GDM1 (cell line): ENCODE results near the gene PAGE1.
"Not testable (repeated sequence)": the region's sequence is repeated elsewhere in the genome, so short reads cannot be mapped to it uniquely, and the experiment has no call there.

ENCODE experiments used
- DNase-seq: peaks from one replicate; lab custom pipeline; 2025; lab: John Stamatoyannopoulos, UW

Gene PAGE1, protein sequence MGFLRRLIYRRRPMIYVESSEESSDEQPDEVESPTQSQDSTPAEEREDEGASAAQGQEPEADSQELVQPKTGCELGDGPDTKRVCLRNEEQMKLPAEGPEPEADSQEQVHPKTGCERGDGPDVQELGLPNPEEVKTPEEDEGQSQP

GRCh38 chrX:49695276-49696180, at the start of gene PAGE1:
PAGE1 (minus strand) TSS chrX:49695984; CDS start chrX:49694770, 1,214 bp downstream.
- no peak for DNase-seq

- DNase-seq, result not testable (repeated sequence)
Observed at GRCh38 chrX:49741501-49741900, 45.7 kb upstream of the PAGE1 start.

GRCh38 chrX:49727847-49728246, 32.1 kb upstream of the PAGE1 start:
- DNase-seq, result no peak

DNA sequence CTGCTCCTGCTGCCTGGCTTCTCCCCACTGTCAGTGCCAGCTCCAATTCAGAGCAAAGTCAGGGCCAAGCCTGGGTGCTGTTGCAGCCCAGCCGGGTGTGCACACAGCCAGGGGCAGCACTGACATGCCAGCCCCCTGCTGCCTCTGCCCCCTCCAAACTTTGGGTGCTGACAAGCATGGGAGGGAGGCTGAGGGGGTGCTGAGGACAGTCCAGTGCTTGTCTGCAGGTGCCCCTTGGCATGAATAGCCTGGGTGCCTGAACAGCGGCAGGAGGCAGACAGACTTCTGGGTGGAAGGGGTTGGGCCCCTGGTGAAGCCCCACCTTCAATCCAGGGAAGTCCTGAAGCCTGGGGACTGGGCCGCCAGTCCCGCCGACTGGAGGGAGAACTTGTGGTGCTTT, 31.2 kb upstream of the PAGE1 start:
- DNase-seq, result no peak

- no peak for DNase-seq
Observed at GRCh38 chrX:49725923-49726904, 30.4 kb upstream of the PAGE1 start.

DNA sequence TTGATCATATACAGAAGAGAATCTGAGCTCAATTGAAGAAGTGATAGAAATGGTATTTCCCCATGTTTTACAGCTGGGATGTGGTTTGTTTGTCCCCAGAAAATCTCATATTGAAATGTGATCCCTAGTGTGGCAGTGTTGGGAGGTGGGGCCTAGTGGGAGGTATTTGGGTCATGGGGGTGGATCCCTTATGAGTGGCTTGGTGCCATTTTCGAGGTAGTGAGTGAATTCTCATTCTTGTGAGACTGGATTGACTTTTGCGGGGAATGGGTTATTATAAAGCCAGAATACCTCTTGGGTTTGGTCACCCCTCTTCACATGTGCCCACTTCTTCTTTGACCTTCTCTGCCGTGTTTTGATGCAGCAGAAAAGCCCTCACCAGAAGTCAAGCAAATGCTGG, 29.6 kb upstream of the PAGE1 start:
- no peak for DNase-seq

- not testable (repeated sequence) for DNase-seq
Observed at GRCh38 chrX:49720106-49720505, 24.3 kb upstream of the PAGE1 start.

- DNase-seq, result no peak
Observed at GRCh38 chrX:49712577-49712976, 16.8 kb upstream of the PAGE1 start.

DNA sequence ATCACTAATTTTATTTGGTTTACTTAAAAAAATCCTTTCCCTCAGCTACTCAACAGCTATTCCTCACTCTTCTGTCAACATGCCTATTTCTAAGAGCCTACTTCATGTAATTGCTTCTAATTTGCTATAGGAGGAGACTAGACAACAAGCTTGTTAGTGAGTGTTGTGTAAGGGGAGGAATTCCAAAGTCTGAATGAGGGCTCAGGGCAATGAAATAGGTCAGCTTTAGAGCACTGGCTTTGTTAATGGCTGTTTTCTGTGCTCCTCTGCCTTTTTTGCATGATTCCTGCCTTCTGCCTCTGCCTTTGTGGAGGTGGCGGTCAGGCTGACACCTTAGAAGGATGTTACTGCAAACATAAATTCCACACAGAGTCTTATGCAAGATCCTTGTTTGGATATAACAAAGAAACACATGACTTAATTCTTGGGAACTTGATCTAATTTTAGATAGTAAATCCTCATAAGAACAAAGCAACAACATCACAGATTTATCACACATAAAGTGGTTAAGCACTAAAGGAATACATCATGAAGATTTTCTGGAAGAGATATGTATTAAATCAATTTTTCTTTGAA, 15.0 kb upstream of the PAGE1 start:
- DNase-seq, result no peak

DNA sequence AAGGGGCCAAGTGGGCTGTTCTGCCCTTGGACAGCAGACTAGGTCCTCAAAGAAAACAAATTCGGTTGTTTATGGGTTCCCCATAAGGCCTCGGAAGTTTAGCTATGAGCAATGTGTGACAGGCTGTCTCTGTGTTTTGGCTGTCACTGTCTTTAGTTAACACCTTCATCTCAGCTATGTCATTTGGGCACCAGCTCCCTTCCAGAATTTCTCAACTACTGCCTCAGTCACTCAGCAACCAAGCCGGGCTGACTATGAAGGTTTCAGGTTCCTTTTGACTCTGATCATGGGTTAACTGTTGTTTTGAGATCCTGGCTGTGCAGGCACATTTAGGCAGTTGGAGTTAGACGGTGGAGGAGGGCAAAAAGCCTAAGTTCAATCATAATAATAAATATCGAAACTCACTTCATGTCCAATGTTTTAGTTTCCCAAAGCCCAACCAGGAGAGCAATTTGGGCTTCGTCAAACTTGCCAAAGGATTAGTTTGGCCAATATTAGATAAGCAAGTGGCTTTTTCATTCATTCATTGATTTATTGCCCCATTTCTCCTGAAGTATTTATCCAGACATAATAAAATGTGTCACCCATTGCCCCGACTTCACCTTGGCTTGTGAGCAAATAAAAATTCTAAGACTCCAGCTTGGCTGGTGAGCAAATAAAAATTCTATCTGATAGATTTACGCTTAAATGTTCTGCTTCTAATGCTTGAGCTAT, 9.1 kb upstream of the PAGE1 start:
- no peak for DNase-seq

DNA sequence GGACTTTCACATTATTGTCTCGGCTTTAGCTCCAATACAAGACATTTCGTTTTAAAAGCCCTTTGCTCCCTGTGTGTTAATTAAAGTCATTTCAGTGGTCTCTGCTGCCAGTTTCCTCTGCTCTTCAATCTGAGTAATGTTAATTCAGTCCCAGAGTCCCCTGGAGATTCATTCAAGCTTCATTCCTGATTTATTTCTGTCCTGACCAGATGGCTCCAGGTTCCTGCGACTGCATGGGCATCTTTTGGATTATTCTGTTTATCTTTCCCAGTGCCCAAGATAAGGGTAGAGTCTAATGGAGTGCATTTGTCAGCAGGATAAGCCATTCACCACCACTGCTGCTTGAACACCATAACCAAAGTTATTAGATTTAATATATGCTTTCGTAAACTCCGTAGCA, 6.1 kb upstream of the PAGE1 start:
- DNase-seq, result no peak

GRCh38 chrX:49701323-49701722, 5.5 kb upstream of the PAGE1 start:
- no peak for DNase-seq

DNA sequence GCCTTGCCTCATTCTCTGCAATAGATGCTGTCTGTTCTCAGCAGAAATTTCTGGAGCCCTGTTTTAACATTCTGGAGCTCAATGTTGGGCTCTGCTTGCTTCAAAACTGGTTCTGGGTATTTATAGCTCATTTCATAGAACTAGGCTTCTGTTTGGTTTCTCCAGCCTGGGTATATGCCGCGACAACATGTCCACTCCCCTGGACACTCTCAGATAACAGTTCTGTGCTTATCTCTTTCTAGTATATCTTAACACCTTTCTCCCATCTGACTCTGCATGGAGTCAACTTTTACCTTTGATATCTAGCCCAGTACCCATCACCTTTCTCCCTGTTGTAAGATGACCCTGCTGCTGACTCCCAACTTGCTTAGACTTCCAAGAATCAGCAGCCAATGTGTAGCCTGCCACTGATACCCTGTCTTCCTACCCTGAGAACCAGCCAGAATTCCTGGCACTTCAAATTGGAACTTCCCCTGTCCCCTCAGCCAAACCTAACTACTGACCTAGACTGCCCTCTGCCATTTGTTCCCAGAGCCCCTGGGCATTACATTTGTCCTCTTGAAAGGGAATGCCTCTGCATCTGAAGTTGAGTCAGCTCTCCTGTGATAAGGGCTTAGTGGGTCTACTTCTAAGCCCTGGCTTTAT, 20.6 kb downstream of the PAGE1 start:
- no peak for DNase-seq

- DNase-seq, result no peak
Observed at GRCh38 chrX:49673394-49673793, 22.4 kb downstream of the PAGE1 start.

DNA sequence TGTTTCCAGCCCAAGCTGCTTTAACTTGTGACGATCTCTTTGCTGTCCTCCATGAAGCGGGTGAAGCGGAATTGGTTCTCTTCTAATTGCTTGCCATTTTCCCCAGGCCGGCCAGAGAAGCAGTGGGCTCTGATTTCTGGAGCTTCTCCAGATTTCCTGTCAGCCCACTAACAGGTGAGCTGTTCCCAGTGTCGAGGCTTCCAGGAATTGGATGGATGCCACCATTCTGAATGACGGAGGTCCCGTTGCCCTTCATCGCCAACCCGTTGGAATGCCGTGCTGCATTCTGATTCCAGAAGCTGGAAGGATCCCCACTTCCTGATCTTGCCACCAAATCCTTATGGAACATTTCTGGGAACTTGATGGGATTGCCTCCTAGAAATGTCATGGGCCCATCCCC, 31.0 kb downstream of the PAGE1 start:
- no peak for DNase-seq

DNA sequence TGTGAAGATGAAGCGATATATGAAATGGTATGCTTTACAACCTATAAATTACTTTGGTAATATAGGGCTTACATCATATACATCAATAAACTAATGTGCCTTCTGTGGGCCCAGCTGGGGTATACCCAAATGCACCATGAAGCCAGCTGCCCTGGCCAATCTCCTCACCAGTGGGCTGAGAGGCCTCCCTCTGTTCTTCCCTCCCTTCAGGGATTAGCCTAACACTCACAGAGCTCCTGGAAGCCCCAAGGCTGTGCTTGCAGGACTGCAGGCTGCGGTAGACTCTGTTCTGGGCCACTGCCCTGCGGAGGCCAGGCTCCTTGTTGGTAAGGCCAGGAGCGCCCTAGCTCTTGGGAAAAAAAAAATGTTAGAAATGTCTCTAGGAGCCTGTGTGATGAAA, 33.9 kb downstream of the PAGE1 start:
- no peak for DNase-seq

- no peak for DNase-seq
Observed at GRCh38 chrX:49659771-49660170, 36.0 kb downstream of the PAGE1 start.

DNA sequence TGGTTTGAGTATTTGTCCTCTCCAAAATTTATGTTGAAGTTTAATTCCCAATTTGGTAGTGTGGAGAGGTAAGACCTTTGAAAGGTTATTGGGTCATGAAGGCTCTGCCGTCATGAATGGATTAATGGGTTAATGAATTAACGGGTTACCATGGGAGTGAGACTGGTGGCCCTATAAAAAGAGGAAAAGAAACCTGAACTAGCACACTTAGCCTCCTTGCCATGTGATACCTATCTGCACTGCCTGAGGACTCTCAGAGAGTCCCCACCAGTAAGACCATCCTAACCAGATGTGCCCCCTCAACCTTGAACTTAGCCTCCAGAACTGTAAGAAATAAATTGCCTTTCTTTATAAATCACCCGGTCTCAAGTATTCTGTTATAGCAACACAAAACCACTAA, 39.3 kb downstream of the PAGE1 start:
- no peak for DNase-seq

DNA sequence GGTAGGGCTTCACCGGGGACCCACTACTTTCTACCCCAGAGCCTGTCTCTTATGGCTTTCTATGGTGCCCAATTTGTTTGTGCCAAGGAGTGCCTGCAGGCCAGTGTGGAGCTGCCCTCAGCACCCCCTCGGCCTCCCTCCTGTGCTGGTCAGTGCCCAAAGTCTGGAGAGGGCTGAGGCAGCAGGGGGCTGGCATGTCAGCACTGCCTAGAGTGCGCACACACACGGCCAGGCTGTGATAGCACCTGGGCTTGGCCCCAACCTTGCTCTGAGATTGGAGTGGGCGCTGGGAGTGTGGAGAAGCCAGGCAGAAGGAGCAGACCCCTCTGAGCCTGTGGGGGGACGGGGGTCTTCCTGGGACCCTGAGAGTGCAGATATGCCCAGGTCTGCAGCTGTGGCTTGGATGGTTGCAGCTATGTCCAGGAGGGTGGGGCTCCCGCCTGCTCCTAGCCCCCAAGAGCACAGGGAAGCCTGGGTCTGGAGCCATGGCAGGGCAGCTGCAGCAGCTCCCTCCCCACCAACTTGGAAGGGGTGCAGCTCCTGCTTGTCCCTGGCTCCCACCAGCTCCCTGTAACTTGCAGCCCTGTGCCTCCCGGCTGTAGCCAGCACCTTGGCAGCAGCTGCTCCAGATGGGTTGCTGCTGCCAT, 50.7 kb downstream of the PAGE1 start:
- DNase-seq, result no peak
